D721Med (cell line): Measurements from ENCODE around the gene MCAT.
"Not testable (repeated sequence)": the region's sequence is repeated elsewhere in the genome, so short reads cannot be mapped to it uniquely, and the experiment has no call there.

Experiments
- DNase-seq: peaks from one replicate; pipeline ENCODE4 v3.0.0; 2011; ENCODE audit warnings: low spot score; ENCODE audit not compliant: insufficient read length
- FAIRE-seq: peaks from 2 replicates; lab custom pipeline; 2011; peaks lifted over from hg19 to GRCh38; lab: Jason Lieb, UNC
- TF ChIP-seq, protein P1 (sequence below): IDR thresholded peaks from 2 replicates; pipeline ENCODE4 v1.5.1; 2012; ENCODE audit warnings: mild to moderate bottlenecking, control low read depth; ENCODE audit not compliant: insufficient read depth; ENCODE audit errors: missing control alignments

MCAT gene

DNA sequence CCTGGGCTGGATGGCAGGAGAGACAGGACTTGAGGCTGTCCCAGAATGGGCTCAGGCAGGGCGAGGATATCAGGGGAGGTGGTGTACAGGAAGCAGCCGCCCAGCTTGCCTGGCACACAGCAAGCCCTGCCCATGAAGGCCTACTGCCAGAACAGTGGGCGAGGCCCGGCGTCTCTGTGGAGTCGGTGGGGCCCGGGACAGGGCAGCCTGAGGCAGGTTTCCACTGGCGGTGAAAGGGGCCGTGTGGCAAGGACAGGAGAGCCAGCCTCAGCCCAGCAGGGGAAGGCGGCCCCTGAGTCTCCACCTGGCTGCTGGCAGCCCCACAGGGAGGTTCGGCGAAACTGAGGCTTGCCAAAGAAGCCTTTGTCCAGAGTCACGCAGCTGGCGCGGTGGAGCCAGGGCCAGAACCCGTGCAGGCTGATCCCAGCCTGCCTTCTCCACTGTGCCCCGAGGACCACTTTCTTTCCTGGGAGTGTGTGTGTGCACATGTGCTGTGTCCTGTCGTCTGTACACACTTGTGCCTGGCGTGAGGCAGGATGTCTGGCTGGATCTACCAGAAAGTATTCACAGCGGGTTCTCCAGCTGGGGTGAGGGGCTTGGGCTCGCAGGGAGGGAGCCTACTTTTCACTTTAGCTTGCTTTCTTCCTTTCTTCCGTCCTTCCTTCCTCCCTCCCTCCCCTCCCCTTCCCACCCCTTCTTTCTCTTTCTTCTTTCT, 9.3 kb upstream of the MCAT start:
- no peak for FAIRE-seq
- TF ChIP-seq, protein P1, sequence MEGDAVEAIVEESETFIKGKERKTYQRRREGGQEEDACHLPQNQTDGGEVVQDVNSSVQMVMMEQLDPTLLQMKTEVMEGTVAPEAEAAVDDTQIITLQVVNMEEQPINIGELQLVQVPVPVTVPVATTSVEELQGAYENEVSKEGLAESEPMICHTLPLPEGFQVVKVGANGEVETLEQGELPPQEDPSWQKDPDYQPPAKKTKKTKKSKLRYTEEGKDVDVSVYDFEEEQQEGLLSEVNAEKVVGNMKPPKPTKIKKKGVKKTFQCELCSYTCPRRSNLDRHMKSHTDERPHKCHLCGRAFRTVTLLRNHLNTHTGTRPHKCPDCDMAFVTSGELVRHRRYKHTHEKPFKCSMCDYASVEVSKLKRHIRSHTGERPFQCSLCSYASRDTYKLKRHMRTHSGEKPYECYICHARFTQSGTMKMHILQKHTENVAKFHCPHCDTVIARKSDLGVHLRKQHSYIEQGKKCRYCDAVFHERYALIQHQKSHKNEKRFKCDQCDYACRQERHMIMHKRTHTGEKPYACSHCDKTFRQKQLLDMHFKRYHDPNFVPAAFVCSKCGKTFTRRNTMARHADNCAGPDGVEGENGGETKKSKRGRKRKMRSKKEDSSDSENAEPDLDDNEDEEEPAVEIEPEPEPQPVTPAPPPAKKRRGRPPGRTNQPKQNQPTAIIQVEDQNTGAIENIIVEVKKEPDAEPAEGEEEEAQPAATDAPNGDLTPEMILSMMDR, result no peak
- DNase-seq, result no peak

DNA sequence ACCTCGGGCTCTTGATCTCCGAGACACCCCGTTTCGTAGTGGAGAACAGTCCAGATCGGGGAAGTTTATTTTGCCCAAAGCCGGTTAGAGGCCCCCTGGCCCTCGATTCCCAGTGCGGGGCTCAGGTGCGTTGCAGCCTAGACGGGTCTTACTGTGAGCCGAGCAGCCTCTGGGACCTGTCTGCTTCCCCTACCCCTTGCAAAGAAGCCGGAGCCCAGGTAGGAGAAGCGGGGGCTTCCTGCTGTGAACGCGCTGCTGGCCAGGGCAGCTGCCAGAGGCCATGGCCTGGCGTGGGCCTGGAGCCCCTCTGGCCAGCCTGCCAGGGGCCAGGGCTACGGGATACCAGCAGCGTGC, 8.8 kb upstream of the MCAT start:
- DNase-seq (no peak), FAIRE-seq (no peak)
- TF ChIP-seq, protein P1, result no peak

DNA sequence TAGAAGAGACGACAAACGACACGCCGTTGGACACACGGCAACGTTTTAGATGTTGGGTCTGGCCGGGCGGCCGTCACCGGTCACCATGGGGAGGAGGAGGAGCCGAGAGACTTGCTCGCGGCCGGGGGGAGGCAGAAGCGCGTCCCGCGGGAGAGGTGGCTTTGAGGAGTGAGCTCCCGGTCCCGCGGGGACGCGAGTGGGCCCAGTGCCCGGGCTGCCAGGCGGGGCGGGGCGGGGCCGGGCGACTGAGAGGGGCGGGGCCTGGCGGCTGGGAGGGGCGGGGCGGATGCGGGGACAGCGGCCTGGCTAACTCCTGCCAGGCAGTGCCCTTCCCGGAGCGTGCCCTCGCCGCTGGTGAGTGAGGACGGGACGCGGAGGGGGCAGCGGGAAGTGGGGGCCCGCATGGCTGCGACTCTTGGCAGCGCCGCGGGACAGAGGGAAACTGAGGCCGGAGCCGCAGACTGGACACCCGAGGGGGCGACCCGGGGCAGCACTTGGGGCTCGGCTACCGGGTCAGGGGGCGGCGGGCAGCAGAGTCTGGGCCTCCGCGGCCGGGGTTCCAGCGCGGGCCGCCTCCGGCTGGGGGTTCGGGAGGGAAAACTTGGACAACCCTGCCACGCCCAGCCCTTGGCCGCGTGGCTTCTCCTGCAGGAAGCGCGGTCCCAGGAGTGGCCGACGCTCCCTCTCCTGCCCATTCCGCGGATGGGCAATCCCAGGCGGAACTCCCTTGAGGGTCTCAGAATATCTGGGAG, 8.2 kb upstream of the MCAT start, which contains the start of gene TSPO:
Gene TSPO (plus strand): TSS at position 309 of the 752 bp plus-strand sequence. CDS start 7,680 bp downstream, outside the sequence.
- TF ChIP-seq, protein P1, result no peak
- DNase-seq (peak; percentile 55), FAIRE-seq (no peak)

DNA sequence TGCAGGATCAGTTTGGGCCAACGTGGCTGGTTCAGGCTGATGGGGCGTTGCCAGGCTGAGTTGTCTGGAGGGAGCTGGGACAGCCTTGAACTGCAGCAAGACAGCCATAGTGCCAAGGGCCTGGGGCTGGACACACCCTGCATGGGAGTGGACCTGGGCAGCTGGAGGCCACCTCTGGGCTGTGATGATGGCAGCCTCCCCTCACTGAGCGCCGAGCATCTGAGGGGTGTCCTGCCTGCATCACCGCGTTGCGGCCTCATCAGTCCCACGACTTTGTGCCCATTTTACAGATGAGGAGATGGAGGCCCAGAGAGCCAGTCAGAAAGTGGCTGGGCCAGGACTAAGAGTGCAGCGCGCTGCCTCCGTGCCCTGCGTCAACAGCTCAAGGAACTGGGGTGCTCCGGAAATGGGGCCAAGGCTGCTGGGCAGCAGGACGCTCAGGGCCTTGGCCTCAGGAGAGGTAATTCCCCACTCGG, 7.6 kb upstream of the MCAT start:
- no peak for FAIRE-seq
- TF ChIP-seq, protein P1, result no peak
- DNase-seq, result no peak

DNA sequence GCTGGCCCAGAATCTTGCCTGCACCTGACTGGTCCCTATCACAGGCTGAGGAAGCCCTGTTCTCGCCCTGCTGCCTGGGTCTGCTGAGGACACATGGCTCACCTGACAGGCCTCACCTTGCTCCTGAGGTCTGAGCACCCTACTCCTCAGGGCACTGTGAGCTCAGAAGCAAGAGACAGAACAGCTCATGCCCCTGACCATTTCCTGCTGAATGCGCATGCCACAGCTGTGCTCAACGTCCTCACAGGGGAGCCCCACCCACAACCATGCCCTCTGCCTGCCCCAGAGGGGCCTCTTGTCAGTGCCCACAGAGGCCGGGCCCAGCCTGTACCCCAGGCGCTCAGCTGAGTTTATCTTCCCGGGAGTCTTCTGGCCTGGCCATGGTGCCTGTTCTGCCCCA, 5.4 kb upstream of the MCAT start:
- DNase-seq (no peak), FAIRE-seq (no peak)
- TF ChIP-seq, protein P1, result no peak

DNA sequence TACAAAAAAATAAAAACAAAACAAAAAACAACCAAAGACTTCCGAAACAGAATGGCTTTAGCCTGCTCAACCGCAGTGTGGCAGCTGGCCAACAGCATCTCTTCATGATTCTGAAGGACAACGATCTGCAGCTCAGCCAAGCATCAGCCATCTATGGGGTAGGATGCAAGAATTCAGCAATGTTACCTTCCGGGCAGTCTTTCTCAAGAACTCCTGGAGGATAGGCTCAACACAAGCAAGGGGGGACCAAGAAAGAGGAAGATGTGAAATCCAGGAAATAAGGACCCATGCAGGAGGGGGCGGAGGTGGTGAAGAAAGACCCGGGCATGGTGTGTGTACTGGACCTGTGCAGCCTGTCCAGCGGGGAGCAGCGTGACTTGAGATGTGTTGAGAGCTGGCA, 4.6 kb upstream of the MCAT start:
- DNase-seq, result no peak
- FAIRE-seq, result no peak

DNA sequence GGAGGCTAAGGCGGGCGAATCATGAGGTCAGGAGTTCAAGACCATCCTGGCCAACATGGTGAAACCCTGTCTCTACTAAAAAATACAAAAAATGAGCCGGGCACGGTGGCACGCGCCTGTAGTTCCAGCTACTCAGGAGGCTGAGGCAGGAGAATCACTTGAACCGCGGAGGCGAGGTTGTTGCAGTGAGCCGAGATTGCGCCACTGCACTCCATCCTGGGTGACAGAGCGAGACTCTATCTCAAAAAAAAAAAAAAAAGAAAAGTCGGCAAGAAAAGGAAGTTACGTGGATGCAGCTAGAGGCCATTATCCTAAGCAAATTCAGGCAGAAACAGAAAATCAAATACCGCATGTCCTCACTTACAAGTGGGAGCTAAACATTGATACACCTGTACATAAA, 3.1 kb upstream of the MCAT start:
- FAIRE-seq, DNase-seq: not testable (repeated sequence)

More for the DNA sequence above, 4.6 kb upstream of the MCAT start:
- TF ChIP-seq, protein P1, result no peak

DNA sequence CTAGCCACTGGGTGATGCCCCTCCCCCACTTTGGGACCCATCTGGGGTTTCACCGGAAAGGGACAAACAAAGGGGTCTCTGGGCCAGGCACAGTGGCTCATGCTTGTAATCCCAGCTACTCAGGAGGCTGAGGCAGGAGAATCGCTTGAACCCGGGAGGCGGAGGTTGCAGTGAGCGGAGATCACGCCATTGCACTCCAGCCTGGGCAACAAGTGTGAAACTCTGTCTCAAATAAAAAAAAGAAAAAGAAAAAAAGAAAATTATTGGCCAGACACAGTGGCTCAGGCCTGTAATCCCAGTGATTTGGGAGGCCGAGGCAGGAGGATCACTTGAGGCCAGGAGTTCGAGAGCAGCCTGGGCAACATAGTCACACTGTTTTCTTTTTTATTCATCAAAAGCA, 2.2 kb upstream of the MCAT start:
- not testable (repeated sequence) for DNase-seq, FAIRE-seq
